Ishikawa (cell line): Measurements from ENCODE around the gene IGFBP2.

Experiments
- CEBPB ChIP-seq: IDR thresholded peaks from 2 replicates; pipeline ENCODE4 v1.6.1; 2012
- CREB1 ChIP-seq: IDR thresholded peaks from 2 replicates; pipeline ENCODE4 v1.6.1; 2012; ENCODE audit warnings: low read depth
- EGR1 ChIP-seq: IDR thresholded peaks from 2 replicates; pipeline ENCODE4 v1.6.1; 2012
- FOXM1 ChIP-seq: IDR thresholded peaks from 2 replicates; pipeline ENCODE4 v1.6.1; 2012; ENCODE audit warnings: low read depth, borderline replicate concordance
- NFIC ChIP-seq: IDR thresholded peaks from 2 replicates; pipeline ENCODE4 v1.6.1; 2012
- RAD21 ChIP-seq: IDR thresholded peaks from 2 replicates; pipeline ENCODE4 v1.6.1; 2012; ENCODE audit warnings: low read depth
- REST ChIP-seq: IDR thresholded peaks from 2 replicates; pipeline ENCODE4 v1.6.1; 2012; ENCODE audit warnings: low read depth, mild to moderate bottlenecking
- TCF12 ChIP-seq: IDR thresholded peaks from 2 replicates; pipeline ENCODE4 v1.6.1; 2012; ENCODE audit warnings: low read depth
- TEAD4 ChIP-seq: IDR thresholded peaks from 2 replicates; pipeline ENCODE4 v1.6.1; 2012
- YY1 ChIP-seq: IDR thresholded peaks from 2 replicates; pipeline ENCODE4 v1.6.1; 2012; ENCODE audit warnings: low read depth
- TF ChIP-seq, protein P1 (sequence below): IDR thresholded peaks from 2 replicates; pipeline ENCODE4 v1.6.1; 2012

DNA sequence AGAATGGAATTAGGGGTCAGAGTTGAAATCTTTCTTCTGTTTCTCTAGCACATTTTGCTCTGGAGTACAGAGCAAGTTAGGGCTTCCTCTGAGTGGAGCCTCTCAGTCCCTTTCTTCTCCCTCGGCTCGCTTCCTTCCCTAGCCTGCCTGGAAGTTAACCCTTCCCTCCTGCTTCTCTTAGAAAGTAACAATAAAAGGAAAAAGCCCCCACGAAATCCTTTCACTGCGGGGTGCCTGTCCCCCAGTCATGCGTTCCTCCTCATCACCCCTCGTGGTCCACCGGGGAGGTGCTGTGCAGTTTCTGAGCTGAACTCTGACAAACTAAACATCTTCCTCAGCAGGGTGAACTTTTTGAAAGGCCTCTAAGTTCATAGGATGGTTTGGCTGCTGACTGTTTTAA is 2.0 kb downstream of the IGFBP2 start:
- TF ChIP-seq NFIC (no peak), TEAD4 (no peak), REST (no peak), CEBPB (no peak), YY1 (no peak), CREB1 (no peak), TCF12 (no peak), FOXM1 (no peak), EGR1 (no peak), RAD21 (no peak)
- TF ChIP-seq, protein P1, sequence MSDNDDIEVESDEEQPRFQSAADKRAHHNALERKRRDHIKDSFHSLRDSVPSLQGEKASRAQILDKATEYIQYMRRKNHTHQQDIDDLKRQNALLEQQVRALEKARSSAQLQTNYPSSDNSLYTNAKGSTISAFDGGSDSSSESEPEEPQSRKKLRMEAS, result no peak
